Caco-2 (cell line): ENCODE results near the gene DNAJB11. TPM values are rescaled to one million over a fixed set of nuclear protein-coding genes. Genes with fewer than 3 reads are reported as not detected.

Experiments used
- BruUV-seq: library from RNA; stranded (reverse); fragments of 400-500 nt; replicated peaks from 2 replicates; lab custom pipeline; 2021; lab: Mats Ljungman, UMichigan
- CTCF ChIA-PET: fragments of 300-600 bp; sonication (Branson Sonifier 250); formaldehyde crosslinking; loops from one replicate; lab custom pipeline; 2022; ENCODE audit warnings: antibody characterized with exemption; lab: Charles Lee
- POLR2A ChIA-PET: fragments of 300-600 bp; sonication (Branson Sonifier 250); formaldehyde crosslinking; loops from one replicate; lab custom pipeline; 2022; ENCODE audit warnings: antibody characterized with exemption; lab: Charles Lee
- DNase-seq, 2 experiments: peaks; one replicate each; pipeline versions ENCODE4 v3.0.0 to v3.0.0-alpha.2; 2020 to 2022
- H3K27me3 ChIP-seq: replicated peaks from 2 replicates; pipeline ENCODE4 v1.6.0; 2011; ENCODE audit warnings: low read length; ENCODE audit not compliant: control insufficient read depth, insufficient read depth
- H3K36me3 ChIP-seq: 2 replicates; pipeline ENCODE4 v1.5.1; 2011; ENCODE audit warnings: low read length; ENCODE audit not compliant: control insufficient read depth, insufficient read depth
- H3K4me1 ChIP-seq: fragments of 250-450 bp; sonication (Bioruptor Pico); 2 replicates; pipeline ENCODE4 v1.5.1; 2020; ENCODE audit warnings: mild to moderate bottlenecking
- H3K4me3 ChIP-seq: 2 replicates; pipeline ENCODE4 v1.5.1; 2011; ENCODE audit warnings: low read depth, mild to moderate bottlenecking, control low read depth, low read length
- H3K9me3 ChIP-seq: fragments of 250-450 bp; sonication (Bioruptor Pico); 2 replicates; pipeline ENCODE4 v1.5.1; 2020; ENCODE audit warnings: mild to moderate bottlenecking, moderate library complexity
- H3K27ac Mint-ChIP-seq: one replicate; pipeline ENCODE4 v1.8.0; 2022; ENCODE audit warnings: mixed read lengths; ENCODE audit not compliant: unreplicated experiment
- H3K27me3 Mint-ChIP-seq: one replicate; pipeline ENCODE4 v1.8.0; 2022; ENCODE audit warnings: mixed read lengths; ENCODE audit not compliant: insufficient read depth, unreplicated experiment
- H3K36me3 Mint-ChIP-seq: one replicate; pipeline ENCODE4 v1.8.0; 2022; ENCODE audit warnings: mild to moderate bottlenecking, mixed read lengths; ENCODE audit not compliant: insufficient read depth, unreplicated experiment
- H3K4me1 Mint-ChIP-seq: one replicate; pipeline ENCODE4 v1.8.0; 2022; ENCODE audit warnings: low read depth, mixed read lengths; ENCODE audit not compliant: unreplicated experiment
- H3K4me3 Mint-ChIP-seq: one replicate; pipeline ENCODE4 v1.8.0; 2022; ENCODE audit warnings: mild to moderate bottlenecking, moderate library complexity, mixed read lengths; ENCODE audit not compliant: unreplicated experiment
- H3K9me3 Mint-ChIP-seq: one replicate; pipeline ENCODE4 v1.8.0; 2022; ENCODE audit warnings: mixed read lengths; ENCODE audit not compliant: unreplicated experiment
- intact Hi-C: fragments of 100-400 bp; cut with micrococcal nuclease; formaldehyde crosslinking; loops from one replicate; pipeline ENCODE4 v1.10.0; 2022; ENCODE audit not compliant: unreplicated experiment
- total RNA-seq: library from RNA; stranded (reverse); gene quantifications from 2 replicates; pipeline ENCODE4 v1.2.3, GENCODE V29; 2022
- TF ChIP-seq, protein P1 (sequence below), 2 experiments: fragments of 200-600 bp in 1 of 2; IDR thresholded peaks; 1 replicate in 1 of 2; 2 replicates in 1 of 2; pipeline versions ENCODE4 v1.5.1 to v1.8.0; 2011 to 2022; ENCODE audit warnings: antibody characterized with exemption in 1 of 2, control low read depth in 1 of 2, inconsistent platforms in 1 of 2, low read depth in 1 of 2, low read length in 1 of 2, mild to moderate bottlenecking in 1 of 2, moderate library complexity in 1 of 2; ENCODE audit not compliant: insufficient read depth in 1 of 2, severe bottlenecking in 1 of 2, unreplicated experiment in 1 of 2

DNAJB11 gene
- total RNA-seq, 1 experiment from 2014 or later = 95.7 TPM

DNA sequence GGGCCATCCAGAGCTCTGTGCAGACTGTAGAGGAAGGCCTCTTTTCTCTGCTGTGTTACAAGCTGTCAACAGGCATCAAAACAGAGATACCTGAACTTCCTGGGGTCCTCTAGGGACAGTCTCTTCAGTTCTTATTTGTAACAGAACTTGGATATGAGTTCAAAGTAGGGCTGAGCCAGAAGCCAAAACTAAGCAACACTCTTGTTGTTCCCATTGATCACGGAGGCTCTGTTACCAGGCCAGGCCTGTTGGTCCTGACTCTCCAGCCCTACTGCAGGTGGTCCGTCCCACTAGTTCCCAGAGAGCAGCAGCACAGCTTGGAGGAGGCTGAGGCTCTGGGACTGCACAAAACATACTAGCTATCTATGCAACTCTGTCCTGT lies 29.3 kb downstream of the DNAJB11 start:
- Histone ChIP-seq H3K9me3 (no peaks in the 10 kb centered on the region), H3K4me3 (no peak overlapping the region), H3K27me3 (no peaks in the 10 kb centered on the region), H3K4me1 (peaks cover 75% of the 10 kb centered on the region), H3K36me3 (no peaks in the 10 kb centered on the region)
- BruUV-seq = TSS peak; percentile 73
- DNase-seq = no peak
- Mint-ChIP-seq H3K36me3 (peaks cover 20% of the 10 kb centered on the region), H3K9me3 (no peaks in the 10 kb centered on the region), H3K4me1 (peaks cover 70% of the 10 kb centered on the region), H3K4me3 (no peak overlapping the region), H3K27ac (peak overlapping the region; percentile 96), H3K27me3 (no peaks in the 10 kb centered on the region)
- intact Hi-C loops = loop anchor here (1.0 kb wide), 2 partner anchors 9 to 13 kb away; no protein-coding TSS in a partner anchor
- CTCF ChIA-PET = interaction anchor here (0.9 kb wide), 2 partner anchors 15 to 17 kb away, joined by 3 to 5 read pairs; no protein-coding TSS in a partner anchor
- POLR2A ChIA-PET = interaction anchor here (1.0 kb wide), 1 partner anchor 30 kb away, joined by 4 read pairs; the partner anchor contains the start of gene DNAJB11
- TF ChIP-seq, protein P1, sequence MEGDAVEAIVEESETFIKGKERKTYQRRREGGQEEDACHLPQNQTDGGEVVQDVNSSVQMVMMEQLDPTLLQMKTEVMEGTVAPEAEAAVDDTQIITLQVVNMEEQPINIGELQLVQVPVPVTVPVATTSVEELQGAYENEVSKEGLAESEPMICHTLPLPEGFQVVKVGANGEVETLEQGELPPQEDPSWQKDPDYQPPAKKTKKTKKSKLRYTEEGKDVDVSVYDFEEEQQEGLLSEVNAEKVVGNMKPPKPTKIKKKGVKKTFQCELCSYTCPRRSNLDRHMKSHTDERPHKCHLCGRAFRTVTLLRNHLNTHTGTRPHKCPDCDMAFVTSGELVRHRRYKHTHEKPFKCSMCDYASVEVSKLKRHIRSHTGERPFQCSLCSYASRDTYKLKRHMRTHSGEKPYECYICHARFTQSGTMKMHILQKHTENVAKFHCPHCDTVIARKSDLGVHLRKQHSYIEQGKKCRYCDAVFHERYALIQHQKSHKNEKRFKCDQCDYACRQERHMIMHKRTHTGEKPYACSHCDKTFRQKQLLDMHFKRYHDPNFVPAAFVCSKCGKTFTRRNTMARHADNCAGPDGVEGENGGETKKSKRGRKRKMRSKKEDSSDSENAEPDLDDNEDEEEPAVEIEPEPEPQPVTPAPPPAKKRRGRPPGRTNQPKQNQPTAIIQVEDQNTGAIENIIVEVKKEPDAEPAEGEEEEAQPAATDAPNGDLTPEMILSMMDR (IDR thresholded peaks at IDR 0.05; ENCODE audit: insufficient read depth in 1 of 2, low read depth in 1 of 2, low read length in 1 of 2, severe bottlenecking in 1 of 2, unreplicated experiment in 1 of 2) = no peak

DNA sequence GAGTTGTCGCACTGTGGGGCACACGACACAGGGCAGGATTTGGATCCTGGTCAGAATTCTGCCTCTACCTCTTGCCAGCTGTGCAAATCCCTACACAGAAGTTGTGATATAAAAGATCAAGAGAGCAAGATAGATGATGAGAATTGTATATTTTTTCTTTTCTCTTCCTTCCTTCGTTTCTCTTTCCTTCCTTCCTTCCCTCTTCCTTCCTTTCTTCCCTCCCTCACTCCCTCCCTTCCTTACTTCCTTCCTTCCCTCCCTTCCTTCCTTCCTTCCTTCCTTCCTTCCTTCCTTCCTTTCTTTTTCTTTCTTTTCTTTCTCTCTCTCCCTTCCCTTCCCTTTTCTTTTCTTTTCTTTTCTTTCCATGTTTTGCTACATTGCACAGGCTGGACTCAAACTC lies 30.4 kb downstream of the DNAJB11 start:
- POLR2A ChIA-PET = no interaction called here
- no peak overlapping the region for H3K4me3 Mint-ChIP-seq
- H3K36me3 ChIP-seq = no peaks in the 10 kb centered on the region
- H3K9me3 Mint-ChIP-seq = no peaks in the 10 kb centered on the region
- intact Hi-C loops = no loop called here
- BruUV-seq = no TSS peak
- CTCF ChIA-PET = interaction anchor here (0.9 kb wide), 1 partner anchor 14 kb away, joined by 3 read pairs; no protein-coding TSS in a partner anchor
- peaks cover 86% of the 10 kb centered on the region for H3K4me1 ChIP-seq
- H3K9me3 ChIP-seq = no peaks in the 10 kb centered on the region
- H3K27me3 Mint-ChIP-seq = no peaks in the 10 kb centered on the region
- H3K27me3 ChIP-seq = no peaks in the 10 kb centered on the region
- H3K36me3 Mint-ChIP-seq = peaks cover 20% of the 10 kb centered on the region
- peaks cover 77% of the 10 kb centered on the region for H3K4me1 Mint-ChIP-seq
- TF ChIP-seq, protein P1 (IDR thresholded peaks at IDR 0.05; ENCODE audit: insufficient read depth in 1 of 2, low read depth in 1 of 2, low read length in 1 of 2, severe bottlenecking in 1 of 2, unreplicated experiment in 1 of 2) = no peak
- no peak overlapping the region for H3K4me3 ChIP-seq
- H3K27ac Mint-ChIP-seq = peak overlapping the region; percentile 43
- DNase-seq = no peak

DNA sequence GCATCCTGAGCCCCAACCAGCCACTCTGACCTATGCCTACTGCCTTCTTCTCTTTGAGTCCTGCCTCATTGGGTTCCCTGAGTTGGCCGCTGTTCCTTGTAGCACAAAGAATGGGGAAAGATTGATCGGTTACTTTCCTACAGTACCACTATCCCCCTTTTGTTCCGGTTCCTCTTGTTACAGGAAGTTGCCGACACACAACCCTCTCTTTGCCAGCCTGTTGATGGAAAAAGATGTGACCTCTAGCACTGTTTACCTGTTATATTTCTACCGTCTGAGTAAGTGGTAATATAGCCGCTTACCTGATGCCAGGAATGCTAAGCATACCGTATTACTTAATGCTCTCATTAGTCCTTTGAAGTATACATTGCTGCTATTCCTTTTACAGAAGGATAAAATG lies 32.6 kb downstream of the DNAJB11 start:
- Histone ChIP-seq H3K36me3 (no peaks in the 10 kb centered on the region), H3K4me3 (no peak overlapping the region), H3K27me3 (no peaks in the 10 kb centered on the region), H3K4me1 (peaks cover 83% of the 10 kb centered on the region), H3K9me3 (no peaks in the 10 kb centered on the region)
- Mint-ChIP-seq H3K4me1 (peaks cover 71% of the 10 kb centered on the region), H3K27me3 (no peaks in the 10 kb centered on the region), H3K9me3 (no peaks in the 10 kb centered on the region), H3K36me3 (peaks cover 12% of the 10 kb centered on the region), H3K4me3 (no peak overlapping the region), H3K27ac (peak overlapping the region; percentile 96)
- DNase-seq = no peak
- TF ChIP-seq, protein P1 (IDR thresholded peaks at IDR 0.05; ENCODE audit: insufficient read depth in 1 of 2, low read depth in 1 of 2, low read length in 1 of 2, severe bottlenecking in 1 of 2, unreplicated experiment in 1 of 2) = no peak
- intact Hi-C loops = no loop called here
- POLR2A ChIA-PET = no interaction called here
- CTCF ChIA-PET = no interaction called here
- BruUV-seq = no TSS peak
